Vein endothelial cell (primary cell): Measurements from ENCODE around the gene NBPF14. TPM values are rescaled to one million over a fixed set of nuclear protein-coding genes. Genes with fewer than 3 reads are reported as not detected.
A peak's percentile ranks its signal among the peaks of the same experiment; 100 is the strongest.

ENCODE experiments used
- small RNA-seq: library from RNA; depleted of rRNA; stranded (forward); fragments of <200 nt; gene quantifications from one replicate; pipeline ENCODE3, GENCODE V24; 2012
- total RNA-seq: library from RNA; depleted of rRNA; stranded (reverse); fragments of >200 nt; gene quantifications from 2 replicates; pipeline ENCODE4 v1.2.3, GENCODE V29; 2012

The NBPF14 gene
- total RNA-seq: 5.2 and 6.2 TPM in 2 replicates

GRCh38 chr1:148595911-148596310, at the start of gene NBPF14:
Gene NBPF14, minus strand, starts transcription at chr1:148596011. Its CDS starts 294 bp downstream, at chr1:148595717.

GRCh38 chr1:148483029-148483428, 112.8 kb downstream of the NBPF14 start, which contains the start of gene PPIAL4G:
Gene PPIAL4G, minus strand, starts transcription at chr1:148483302. Its CDS starts 50 bp downstream, at chr1:148483252.

Small RNAs within 50 kb of the gene (small RNA-seq; reads per million reads assigned to genes)
- gene RF00003: 11.7 reads per million, percentile 96 among the genes with 10 or more reads in this experiment

Other genes starting within 250 kb of the NBPF14 start
- not detected in 2 replicates for gene PPIAL4G, start 112.7 kb downstream of the NBPF14 start, total RNA-seq
- 131 and 173 TPM in 2 replicates for gene NUDT4B, start 152.8 kb upstream of the NBPF14 start, total RNA-seq
- gene PDE4DIP, start 248.4 kb upstream of the NBPF14 start, total RNA-seq: 13.1 and 16.0 TPM in 2 replicates